HL-60 (cell line): ENCODE results near the gene MYH10.

Experiments
- DNase-seq, 2 experiments: peaks; one replicate each; pipeline ENCODE4 v3.0.0-alpha.2; 2010 to 2020; ENCODE audit warnings: low read depth in 1 of 2, low spot score in 1 of 2
- H3K27ac ChIP-seq: fragments of 250-450 bp; sonication (Bioruptor Pico); replicated peaks from 2 replicates; pipeline ENCODE4 v1.5.1; 2020; ENCODE audit warnings: mild to moderate bottlenecking, moderate library complexity
- H3K27me3 ChIP-seq: fragments of 250-450 bp; sonication (Bioruptor Pico); 2 replicates; pipeline ENCODE4 v1.5.1; 2021; ENCODE audit warnings: mild to moderate bottlenecking, moderate library complexity; ENCODE audit not compliant: insufficient read depth, poor library complexity, severe bottlenecking
- H3K4me3 ChIP-seq: replicated peaks from 2 replicates; pipeline ENCODE4 v1.5.1; 2011; ENCODE audit warnings: mild to moderate bottlenecking, control low read depth, low read length; ENCODE audit not compliant: insufficient read depth
- GABPA ChIP-seq: IDR thresholded peaks from 2 replicates; pipeline ENCODE4 v1.6.1; 2012; ENCODE audit warnings: low read depth
- POLR2AphosphoS5 ChIP-seq: IDR thresholded peaks from 2 replicates; pipeline ENCODE4 v1.6.1; 2012; ENCODE audit warnings: low read depth
- SPI1 ChIP-seq: IDR thresholded peaks from 2 replicates; pipeline ENCODE4 v1.6.1; 2012; ENCODE audit warnings: low read depth, mild to moderate bottlenecking, borderline replicate concordance
- TF ChIP-seq, protein P1 (sequence below): IDR thresholded peaks from one replicate; pipeline ENCODE4 v1.5.1; 2011; ENCODE audit warnings: low read length, control low read depth, inconsistent platforms; ENCODE audit not compliant: insufficient read depth
- TF ChIP-seq, protein P2 (sequence below): IDR thresholded peaks from 2 replicates; pipeline ENCODE4 v1.6.1; 2012; ENCODE audit warnings: low read depth; ENCODE audit not compliant: insufficient replicate concordance

MYH10 gene

DNA sequence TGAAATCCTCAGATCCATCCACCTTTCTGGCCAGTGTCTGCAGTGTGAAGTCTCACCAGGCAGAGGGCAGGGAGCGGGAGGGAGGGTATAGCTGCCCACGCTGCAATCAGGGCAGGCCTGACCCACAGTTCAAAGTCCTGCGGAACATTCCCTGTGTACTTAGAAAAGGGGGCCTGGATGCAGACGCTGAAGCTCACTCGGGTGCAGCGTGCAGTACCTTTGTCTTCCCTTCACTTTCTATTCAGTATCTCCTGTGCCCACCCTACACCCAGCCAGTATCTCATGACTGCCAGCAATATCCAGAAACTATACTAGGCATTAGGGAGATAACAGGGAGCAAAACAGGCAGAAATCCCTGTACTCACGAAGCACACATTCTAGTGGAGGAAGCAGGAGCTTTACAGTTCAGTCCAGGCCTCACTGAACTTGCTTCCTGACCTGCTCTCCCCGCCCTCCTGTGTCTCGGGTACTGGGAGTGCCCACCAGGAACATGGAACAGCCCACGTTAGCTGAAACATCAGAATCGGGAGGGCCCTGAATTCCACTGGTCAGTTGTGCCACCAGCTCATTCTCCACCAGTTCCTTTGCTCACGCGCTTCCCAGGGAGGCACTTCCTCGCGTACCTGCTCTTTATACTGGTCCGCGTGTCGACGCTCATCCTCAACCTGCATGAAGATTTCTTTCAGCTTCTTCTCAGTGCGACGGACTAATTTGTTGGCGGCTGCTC, 152.6 kb downstream of the MYH10 start:
- Histone ChIP-seq H3K4me3 (no peak overlapping the region), H3K27ac (no peak overlapping the region), H3K27me3 (no peaks in the 10 kb centered on the region)
- no peak for DNase-seq
- TF ChIP-seq GABPA (no peak), SPI1 (no peak), POLR2AphosphoS5 (no peak)
- TF ChIP-seq, protein P1, sequence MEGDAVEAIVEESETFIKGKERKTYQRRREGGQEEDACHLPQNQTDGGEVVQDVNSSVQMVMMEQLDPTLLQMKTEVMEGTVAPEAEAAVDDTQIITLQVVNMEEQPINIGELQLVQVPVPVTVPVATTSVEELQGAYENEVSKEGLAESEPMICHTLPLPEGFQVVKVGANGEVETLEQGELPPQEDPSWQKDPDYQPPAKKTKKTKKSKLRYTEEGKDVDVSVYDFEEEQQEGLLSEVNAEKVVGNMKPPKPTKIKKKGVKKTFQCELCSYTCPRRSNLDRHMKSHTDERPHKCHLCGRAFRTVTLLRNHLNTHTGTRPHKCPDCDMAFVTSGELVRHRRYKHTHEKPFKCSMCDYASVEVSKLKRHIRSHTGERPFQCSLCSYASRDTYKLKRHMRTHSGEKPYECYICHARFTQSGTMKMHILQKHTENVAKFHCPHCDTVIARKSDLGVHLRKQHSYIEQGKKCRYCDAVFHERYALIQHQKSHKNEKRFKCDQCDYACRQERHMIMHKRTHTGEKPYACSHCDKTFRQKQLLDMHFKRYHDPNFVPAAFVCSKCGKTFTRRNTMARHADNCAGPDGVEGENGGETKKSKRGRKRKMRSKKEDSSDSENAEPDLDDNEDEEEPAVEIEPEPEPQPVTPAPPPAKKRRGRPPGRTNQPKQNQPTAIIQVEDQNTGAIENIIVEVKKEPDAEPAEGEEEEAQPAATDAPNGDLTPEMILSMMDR: no peak
- TF ChIP-seq, protein P2, sequence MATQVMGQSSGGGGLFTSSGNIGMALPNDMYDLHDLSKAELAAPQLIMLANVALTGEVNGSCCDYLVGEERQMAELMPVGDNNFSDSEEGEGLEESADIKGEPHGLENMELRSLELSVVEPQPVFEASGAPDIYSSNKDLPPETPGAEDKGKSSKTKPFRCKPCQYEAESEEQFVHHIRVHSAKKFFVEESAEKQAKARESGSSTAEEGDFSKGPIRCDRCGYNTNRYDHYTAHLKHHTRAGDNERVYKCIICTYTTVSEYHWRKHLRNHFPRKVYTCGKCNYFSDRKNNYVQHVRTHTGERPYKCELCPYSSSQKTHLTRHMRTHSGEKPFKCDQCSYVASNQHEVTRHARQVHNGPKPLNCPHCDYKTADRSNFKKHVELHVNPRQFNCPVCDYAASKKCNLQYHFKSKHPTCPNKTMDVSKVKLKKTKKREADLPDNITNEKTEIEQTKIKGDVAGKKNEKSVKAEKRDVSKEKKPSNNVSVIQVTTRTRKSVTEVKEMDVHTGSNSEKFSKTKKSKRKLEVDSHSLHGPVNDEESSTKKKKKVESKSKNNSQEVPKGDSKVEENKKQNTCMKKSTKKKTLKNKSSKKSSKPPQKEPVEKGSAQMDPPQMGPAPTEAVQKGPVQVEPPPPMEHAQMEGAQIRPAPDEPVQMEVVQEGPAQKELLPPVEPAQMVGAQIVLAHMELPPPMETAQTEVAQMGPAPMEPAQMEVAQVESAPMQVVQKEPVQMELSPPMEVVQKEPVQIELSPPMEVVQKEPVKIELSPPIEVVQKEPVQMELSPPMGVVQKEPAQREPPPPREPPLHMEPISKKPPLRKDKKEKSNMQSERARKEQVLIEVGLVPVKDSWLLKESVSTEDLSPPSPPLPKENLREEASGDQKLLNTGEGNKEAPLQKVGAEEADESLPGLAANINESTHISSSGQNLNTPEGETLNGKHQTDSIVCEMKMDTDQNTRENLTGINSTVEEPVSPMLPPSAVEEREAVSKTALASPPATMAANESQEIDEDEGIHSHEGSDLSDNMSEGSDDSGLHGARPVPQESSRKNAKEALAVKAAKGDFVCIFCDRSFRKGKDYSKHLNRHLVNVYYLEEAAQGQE: no peak

DNA sequence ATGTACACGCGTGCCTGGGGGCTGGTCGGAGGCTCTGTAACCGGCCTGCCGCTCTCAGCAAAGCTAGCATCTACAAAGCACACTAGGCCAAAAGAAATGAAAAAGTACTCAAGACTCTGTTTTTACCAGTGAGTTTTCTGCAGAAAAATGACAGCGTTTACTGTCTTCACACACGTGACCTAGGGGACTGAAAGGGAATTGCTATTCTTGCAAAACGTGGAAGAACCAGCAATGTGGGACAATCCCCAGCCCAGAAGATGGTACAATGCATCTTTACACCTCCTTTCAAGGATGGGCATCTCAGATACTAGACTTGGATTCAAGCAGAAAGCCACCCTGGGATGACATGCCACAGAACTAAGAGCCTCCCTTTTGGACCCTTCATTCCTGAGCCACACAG, 153.4 kb downstream of the MYH10 start:
- no peak for DNase-seq
- no peak overlapping the region for H3K27ac ChIP-seq
- no peak overlapping the region for H3K4me3 ChIP-seq
- H3K27me3 ChIP-seq: no peaks in the 10 kb centered on the region
- TF ChIP-seq, protein P2: no peak
- no peak for TF ChIP-seq POLR2AphosphoS5
- TF ChIP-seq GABPA: no peak
- TF ChIP-seq SPI1: no peak
- TF ChIP-seq, protein P1: no peak

DNA sequence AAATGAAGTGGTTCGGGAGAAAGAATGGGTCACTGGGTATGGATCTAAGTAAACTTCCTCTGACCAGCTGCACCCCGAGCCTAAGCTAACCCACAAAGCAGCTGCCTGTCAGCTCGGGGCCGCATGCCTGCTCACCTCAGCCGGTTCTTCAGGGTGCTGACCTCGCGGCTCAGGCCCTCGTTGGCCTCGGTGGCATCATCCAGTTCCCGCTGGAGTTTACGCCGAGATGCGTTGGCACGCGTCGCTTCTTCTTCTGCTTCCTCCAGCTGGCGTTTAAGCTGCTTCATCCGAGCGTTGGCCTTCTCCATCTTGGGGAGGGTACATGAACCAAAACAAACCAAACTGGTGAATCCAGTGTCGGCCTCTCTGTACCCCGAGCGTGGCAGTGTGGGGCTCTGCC, 153.8 kb downstream of the MYH10 start:
- Histone ChIP-seq H3K27me3 (no peaks in the 10 kb centered on the region), H3K4me3 (no peak overlapping the region), H3K27ac (no peak overlapping the region)
- no peak for DNase-seq
- TF ChIP-seq POLR2AphosphoS5 (no peak), SPI1 (no peak), GABPA (no peak)
- TF ChIP-seq, protein P2: no peak
- TF ChIP-seq, protein P1: no peak
